ENCODE measurements around the gene USP26.
A peak's percentile ranks its signal among the peaks of the same experiment; 100 is the strongest.
"Not testable (repeated sequence)": the region's sequence is repeated elsewhere in the genome, so short reads cannot be mapped to it uniquely, and the experiment has no call there.

Gene USP26

DNA sequence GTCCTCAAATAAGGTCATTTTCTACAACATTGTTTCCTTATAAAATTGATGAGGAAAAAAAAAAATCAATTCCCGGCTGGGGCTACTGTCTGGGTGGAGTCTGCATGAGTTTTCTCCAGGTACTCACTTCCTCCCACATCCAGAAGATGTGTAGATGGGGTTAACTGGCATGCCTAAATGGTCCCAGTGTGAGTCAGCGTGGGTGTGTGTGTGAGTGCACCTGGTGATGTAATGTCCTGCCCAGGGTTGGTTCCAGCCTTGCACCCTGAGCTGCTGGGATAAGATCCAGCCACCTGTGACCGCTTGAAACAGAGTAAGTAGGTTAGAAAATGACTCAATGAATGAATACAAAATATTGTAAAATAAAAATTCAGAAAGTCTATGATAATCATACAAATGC, 11.1 kb downstream of the USP26 start:
- Histone ChIP-seq H3K27me3 (ENCODE audit: insufficient read depth, low read length, poor library complexity, severe bottlenecking) (no peaks in the 10 kb centered on the region), H4K20me1 (ENCODE audit: insufficient read depth, low read length, poor library complexity, severe bottlenecking) (no peaks in the 10 kb centered on the region), H3K9me2 (replicated peaks; ENCODE audit: low read depth, low read length) (no peaks in the 10 kb centered on the region), H3K9ac (ENCODE audit: low read depth, low read length, poor library complexity, severe bottlenecking) (no peak overlapping the region), H3K79me2 (ENCODE audit: insufficient read depth, low read length) (no peaks in the 10 kb centered on the region), H3K36me3 (ENCODE audit: insufficient read depth, low read length) (no peaks in the 10 kb centered on the region), H3K4me2 (ENCODE audit: low read depth, low read length, poor library complexity, severe bottlenecking) (no peak overlapping the region), H3K9me3 (ENCODE audit: insufficient read depth, low read depth, low read length) (no peaks in the 10 kb centered on the region), H2AFZ (ENCODE audit: low read length) (no peak overlapping the region), H3F3A (ENCODE audit: low read depth) (no peaks in the 10 kb centered on the region), H3K4me3 (ENCODE audit: low read length, poor library complexity, severe bottlenecking) (no peak overlapping the region), H3K4me1 (ENCODE audit: insufficient read depth, low read length, poor library complexity, severe bottlenecking) (no peaks in the 10 kb centered on the region)
- TF ChIP-seq EZH2phosphoT487 (IDR thresholded peaks at IDR 0.05; ENCODE audit: borderline replicate concordance) = no peak
- TF ChIP-seq, protein P1, sequence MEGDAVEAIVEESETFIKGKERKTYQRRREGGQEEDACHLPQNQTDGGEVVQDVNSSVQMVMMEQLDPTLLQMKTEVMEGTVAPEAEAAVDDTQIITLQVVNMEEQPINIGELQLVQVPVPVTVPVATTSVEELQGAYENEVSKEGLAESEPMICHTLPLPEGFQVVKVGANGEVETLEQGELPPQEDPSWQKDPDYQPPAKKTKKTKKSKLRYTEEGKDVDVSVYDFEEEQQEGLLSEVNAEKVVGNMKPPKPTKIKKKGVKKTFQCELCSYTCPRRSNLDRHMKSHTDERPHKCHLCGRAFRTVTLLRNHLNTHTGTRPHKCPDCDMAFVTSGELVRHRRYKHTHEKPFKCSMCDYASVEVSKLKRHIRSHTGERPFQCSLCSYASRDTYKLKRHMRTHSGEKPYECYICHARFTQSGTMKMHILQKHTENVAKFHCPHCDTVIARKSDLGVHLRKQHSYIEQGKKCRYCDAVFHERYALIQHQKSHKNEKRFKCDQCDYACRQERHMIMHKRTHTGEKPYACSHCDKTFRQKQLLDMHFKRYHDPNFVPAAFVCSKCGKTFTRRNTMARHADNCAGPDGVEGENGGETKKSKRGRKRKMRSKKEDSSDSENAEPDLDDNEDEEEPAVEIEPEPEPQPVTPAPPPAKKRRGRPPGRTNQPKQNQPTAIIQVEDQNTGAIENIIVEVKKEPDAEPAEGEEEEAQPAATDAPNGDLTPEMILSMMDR (conservative IDR thresholded peaks at IDR 0.05; ENCODE audit: low read length) = no peak

DNA sequence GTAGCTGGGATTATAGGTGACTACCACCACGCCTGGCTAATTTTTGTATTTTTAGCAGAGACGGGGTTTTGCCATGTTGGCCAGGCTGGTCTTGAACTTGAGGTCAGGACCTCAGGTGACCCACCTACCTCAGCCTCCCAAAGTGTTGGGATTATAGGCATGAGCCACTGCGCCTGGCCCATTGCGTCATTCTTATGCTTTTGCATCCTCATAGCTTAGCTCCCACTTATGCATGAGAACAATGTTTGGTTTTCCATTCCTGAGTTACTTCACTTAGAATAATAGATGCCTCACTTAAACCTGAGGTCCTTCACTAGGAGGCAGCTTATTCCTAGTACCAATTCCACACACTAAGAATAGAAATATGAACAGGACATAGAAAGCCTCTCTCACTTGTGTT, 11.9 kb downstream of the USP26 start:
- H3K9me3 ChIP-seq (ENCODE audit: insufficient read depth, low read depth, low read length); H3K27me3 ChIP-seq (ENCODE audit: insufficient read depth, low read length, poor library complexity, severe bottlenecking); H2AFZ ChIP-seq (ENCODE audit: low read length); H4K20me1 ChIP-seq (ENCODE audit: insufficient read depth, low read length, poor library complexity, severe bottlenecking); H3K36me3 ChIP-seq (ENCODE audit: insufficient read depth, low read length); H3K79me2 ChIP-seq (ENCODE audit: insufficient read depth, low read length); H3K4me1 ChIP-seq (ENCODE audit: insufficient read depth, low read length, poor library complexity, severe bottlenecking); H3F3A ChIP-seq (ENCODE audit: low read depth); H3K9ac ChIP-seq (ENCODE audit: low read depth, low read length, poor library complexity, severe bottlenecking); H3K4me3 ChIP-seq (ENCODE audit: low read length, poor library complexity, severe bottlenecking); H3K4me2 ChIP-seq (ENCODE audit: low read depth, low read length, poor library complexity, severe bottlenecking); H3K9me2 ChIP-seq (replicated peaks; ENCODE audit: low read depth, low read length): not testable (repeated sequence)

DNA sequence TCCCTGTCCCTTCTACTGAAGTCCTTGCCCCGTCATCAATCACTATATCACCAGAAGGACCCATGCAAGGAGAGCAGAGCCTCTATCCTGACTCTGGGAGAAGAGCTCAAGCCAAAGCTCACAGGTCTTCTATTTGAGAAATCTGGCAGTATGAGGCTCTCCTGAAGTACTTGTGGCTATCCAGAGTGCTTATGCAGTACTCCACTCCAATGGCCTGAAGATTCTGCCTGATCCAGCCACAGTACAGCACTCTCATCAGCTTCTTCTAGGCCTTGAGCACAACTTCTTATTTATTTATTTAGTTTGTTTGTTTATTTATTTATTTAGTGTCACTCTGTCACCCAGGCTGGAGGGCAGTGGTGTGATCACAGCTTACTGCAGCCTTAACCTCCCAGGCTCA, 13.0 kb downstream of the USP26 start:
- H2AFZ ChIP-seq (ENCODE audit: low read length) = no peak overlapping the region
- no peaks in the 10 kb centered on the region for H4K20me1 ChIP-seq (ENCODE audit: insufficient read depth, low read length, poor library complexity, severe bottlenecking)
- no peak for TF ChIP-seq EZH2phosphoT487 (IDR thresholded peaks at IDR 0.05; ENCODE audit: borderline replicate concordance)
- TF ChIP-seq, protein P1 (conservative IDR thresholded peaks at IDR 0.05; ENCODE audit: low read length) = no peak
- H3K79me2 ChIP-seq (ENCODE audit: insufficient read depth, low read length) = no peaks in the 10 kb centered on the region
- H3K4me3 ChIP-seq (ENCODE audit: low read length, poor library complexity, severe bottlenecking) = no peak overlapping the region
- H3K9me3 ChIP-seq (ENCODE audit: insufficient read depth, low read depth, low read length) = no peaks in the 10 kb centered on the region
- no peaks in the 10 kb centered on the region for H3F3A ChIP-seq (ENCODE audit: low read depth)
- no peak overlapping the region for H3K4me2 ChIP-seq (ENCODE audit: low read depth, low read length, poor library complexity, severe bottlenecking)
- H3K4me1 ChIP-seq (ENCODE audit: insufficient read depth, low read length, poor library complexity, severe bottlenecking) = no peaks in the 10 kb centered on the region
- H3K9me2 ChIP-seq (replicated peaks; ENCODE audit: low read depth, low read length) = no peaks in the 10 kb centered on the region
- H3K9ac ChIP-seq (ENCODE audit: low read depth, low read length, poor library complexity, severe bottlenecking) = no peak overlapping the region
- H3K27me3 ChIP-seq (ENCODE audit: insufficient read depth, low read length, poor library complexity, severe bottlenecking) = no peaks in the 10 kb centered on the region
- H3K36me3 ChIP-seq (ENCODE audit: insufficient read depth, low read length) = no peaks in the 10 kb centered on the region

DNA sequence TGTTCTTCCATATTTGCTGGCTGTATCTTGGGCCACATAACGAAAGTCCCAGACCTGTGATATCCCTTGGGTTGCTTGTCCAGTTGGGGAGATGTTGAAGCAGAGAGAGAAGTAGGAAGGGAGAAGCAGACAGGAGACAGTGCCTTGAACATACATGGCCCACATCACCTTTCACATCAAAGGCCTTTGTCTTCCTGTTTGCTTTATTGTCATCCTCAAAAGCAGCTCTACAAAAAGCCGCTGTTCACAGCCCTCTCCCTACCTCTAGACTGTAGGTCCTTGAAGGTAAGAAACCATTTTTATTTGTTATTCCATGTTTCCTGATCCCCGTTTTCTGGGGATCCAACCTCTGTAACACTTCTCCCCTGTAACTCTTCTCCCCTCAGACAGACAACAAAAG, 14.9 kb downstream of the USP26 start:
- Histone ChIP-seq H3K4me3 (ENCODE audit: low read length, poor library complexity, severe bottlenecking) (no peak overlapping the region), H3K36me3 (ENCODE audit: insufficient read depth, low read length) (no peaks in the 10 kb centered on the region), H3F3A (ENCODE audit: low read depth) (no peaks in the 10 kb centered on the region), H3K79me2 (ENCODE audit: insufficient read depth, low read length) (no peaks in the 10 kb centered on the region), H3K9ac (ENCODE audit: low read depth, low read length, poor library complexity, severe bottlenecking) (no peak overlapping the region), H3K4me2 (ENCODE audit: low read depth, low read length, poor library complexity, severe bottlenecking) (no peak overlapping the region), H3K9me3 (ENCODE audit: insufficient read depth, low read depth, low read length) (no peaks in the 10 kb centered on the region), H3K4me1 (ENCODE audit: insufficient read depth, low read length, poor library complexity, severe bottlenecking) (no peaks in the 10 kb centered on the region), H3K9me2 (replicated peaks; ENCODE audit: low read depth, low read length) (no peaks in the 10 kb centered on the region), H2AFZ (ENCODE audit: low read length) (peak overlapping the region; percentile 64; the same call in 1 of the 2 replicates), H3K27me3 (ENCODE audit: insufficient read depth, low read length, poor library complexity, severe bottlenecking) (no peaks in the 10 kb centered on the region), H4K20me1 (ENCODE audit: insufficient read depth, low read length, poor library complexity, severe bottlenecking) (no peaks in the 10 kb centered on the region)
- TF ChIP-seq EZH2phosphoT487 (IDR thresholded peaks at IDR 0.05; ENCODE audit: borderline replicate concordance) = no peak
- TF ChIP-seq, protein P1 (conservative IDR thresholded peaks at IDR 0.05; ENCODE audit: low read length) = no peak

DNA sequence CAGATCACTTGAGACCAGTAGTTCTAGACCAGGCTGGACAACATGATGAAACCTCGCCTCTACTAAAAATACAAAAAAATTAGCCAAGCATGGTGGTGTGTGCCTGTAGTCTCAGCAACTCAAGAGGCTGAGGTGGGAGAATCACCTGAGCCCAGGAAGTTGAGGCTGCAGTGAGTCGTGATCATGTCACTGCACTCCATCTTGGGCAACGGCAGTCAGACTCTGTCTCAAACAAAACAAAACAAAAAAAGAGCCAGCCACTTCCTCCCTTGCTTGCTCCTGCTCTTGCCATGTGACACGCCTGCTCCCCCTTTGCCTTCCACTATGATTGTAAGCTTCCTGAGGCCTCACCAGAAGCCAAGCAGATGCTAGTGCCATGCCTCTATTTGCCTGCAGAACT, 19.1 kb downstream of the USP26 start:
- H3K79me2 ChIP-seq (ENCODE audit: insufficient read depth, low read length); H3K36me3 ChIP-seq (ENCODE audit: insufficient read depth, low read length); H3K27me3 ChIP-seq (ENCODE audit: insufficient read depth, low read length, poor library complexity, severe bottlenecking); H3K9me3 ChIP-seq (ENCODE audit: insufficient read depth, low read depth, low read length); H3K9ac ChIP-seq (ENCODE audit: low read depth, low read length, poor library complexity, severe bottlenecking); H3K4me3 ChIP-seq (ENCODE audit: low read length, poor library complexity, severe bottlenecking); H3F3A ChIP-seq (ENCODE audit: low read depth); H3K4me1 ChIP-seq (ENCODE audit: insufficient read depth, low read length, poor library complexity, severe bottlenecking); H3K4me2 ChIP-seq (ENCODE audit: low read depth, low read length, poor library complexity, severe bottlenecking); H3K9me2 ChIP-seq (replicated peaks; ENCODE audit: low read depth, low read length); H2AFZ ChIP-seq (ENCODE audit: low read length); H4K20me1 ChIP-seq (ENCODE audit: insufficient read depth, low read length, poor library complexity, severe bottlenecking): not testable (repeated sequence)

Measured in Loucy (cell line).